ENCODE data around the gene ATXN10. TPM values are rescaled to one million over a fixed set of nuclear protein-coding genes. Genes with fewer than 3 reads are reported as not detected.
A peak's percentile ranks its signal among the peaks of the same experiment; 100 is the strongest.

ATXN10 gene
- total and polyA plus RNA-seq, 9 donors, result 136 to 218 (median 186) TPM

DNA sequence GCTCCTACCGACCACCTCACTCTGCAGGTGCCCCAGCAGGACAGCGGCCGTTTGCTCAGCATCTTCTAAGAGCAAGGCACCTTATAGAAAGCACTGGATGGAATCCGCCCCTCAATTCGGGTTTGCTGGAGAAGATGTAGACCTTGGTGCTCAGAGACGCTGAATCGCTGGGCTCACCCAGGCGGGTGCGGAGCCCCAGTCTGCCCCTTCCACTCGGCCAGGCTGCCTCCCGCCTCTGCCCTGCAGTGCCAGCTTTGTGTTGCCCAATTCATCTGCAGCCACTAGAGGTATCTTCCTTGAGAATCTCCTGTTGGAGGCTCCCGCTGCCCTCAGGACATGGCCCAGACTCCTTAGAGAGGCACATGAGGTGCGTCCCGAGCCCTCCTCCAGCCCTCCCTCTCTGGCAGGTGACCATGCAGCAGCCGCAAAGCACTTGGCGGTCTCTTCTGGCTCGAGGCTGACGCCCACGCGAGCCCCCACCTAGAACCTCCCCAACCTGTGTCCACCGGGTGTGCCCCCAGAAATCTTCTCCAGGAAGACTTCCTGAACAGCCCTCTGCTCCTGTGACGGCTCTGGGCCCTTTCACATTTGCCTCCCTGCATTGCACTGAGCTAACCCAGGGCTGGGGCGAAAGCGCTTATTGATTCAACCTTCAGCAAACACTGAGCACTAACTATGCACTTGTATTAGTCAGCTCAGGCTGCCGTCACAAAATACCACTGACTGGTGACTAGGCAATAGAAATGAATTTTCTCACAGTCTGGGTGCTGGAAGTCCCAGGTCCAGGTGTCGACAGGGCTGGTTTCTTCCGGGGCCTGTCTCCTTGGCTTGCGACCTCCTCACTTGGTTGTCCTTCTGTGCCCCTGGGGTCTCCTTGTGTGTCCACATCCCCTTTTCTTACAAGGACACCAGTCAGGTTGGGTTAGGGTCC lies 187.9 kb downstream of the ATXN10 start:
- WGBS (ENCODE audit: insufficient coverage), result 93% methylated on average over 28 of the region's 28 CpGs

DNA sequence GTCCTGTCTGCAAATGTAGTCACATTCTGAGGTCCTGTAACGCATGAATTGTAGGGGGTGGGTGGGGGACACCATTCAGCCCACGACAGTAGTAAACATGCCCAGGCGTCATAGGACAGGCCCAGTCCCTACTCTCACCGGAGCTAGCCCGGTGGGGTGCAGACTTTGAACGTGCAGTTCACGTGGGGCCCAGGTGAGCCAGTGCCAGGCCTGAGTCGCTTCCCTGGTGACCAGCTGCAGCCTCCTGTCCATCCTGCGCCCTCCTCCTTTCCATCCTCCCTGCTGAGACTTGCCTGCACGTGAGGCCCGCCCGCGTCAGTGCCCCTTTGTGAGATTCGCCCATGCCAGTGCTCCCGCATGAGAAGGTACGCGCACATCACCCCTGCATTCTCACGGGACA lies 188.6 kb downstream of the ATXN10 start:
- 93% methylated on average over 14 of the region's 18 CpGs for WGBS (ENCODE audit: insufficient coverage)
- Histone ChIP-seq H3K4me1 (ENCODE audit: control insufficient read depth, insufficient read depth, low read length) (peaks cover 6% of the 10 kb centered on the region), H3K27ac (ENCODE audit: low read length) (no peak overlapping the region), H3K36me3 (ENCODE audit: control insufficient read depth, insufficient read depth, low read length) (peaks cover 17% of the 10 kb centered on the region), H3K9me3 (replicated peaks; ENCODE audit: control insufficient read depth, low read depth, low read length) (no peaks in the 10 kb centered on the region), H3K4me3 (ENCODE audit: low read length) (no peak overlapping the region), H3K27me3 (ENCODE audit: control insufficient read depth, insufficient read depth, low read length) (peaks cover 4% of the 10 kb centered on the region)
- no peak for DNase-seq

More for the DNA sequence above, 187.9 kb downstream of the ATXN10 start:
- Histone ChIP-seq H3K36me3 (ENCODE audit: control insufficient read depth, insufficient read depth, low read length) (peaks cover 18% of the 10 kb centered on the region), H3K27me3 (ENCODE audit: control insufficient read depth, insufficient read depth, low read length) (peaks cover 2% of the 10 kb centered on the region), H3K9me3 (replicated peaks; ENCODE audit: control insufficient read depth, low read depth, low read length) (no peaks in the 10 kb centered on the region), H3K4me1 (ENCODE audit: control insufficient read depth, insufficient read depth, low read length) (peaks cover 1% of the 10 kb centered on the region), H3K27ac (ENCODE audit: low read length) (no peak overlapping the region), H3K4me3 (ENCODE audit: low read length) (no peak overlapping the region)
- no peak for DNase-seq

- H3K27ac ChIP-seq (ENCODE audit: low read length), result no peak overlapping the region
- H3K27me3 ChIP-seq (ENCODE audit: control insufficient read depth, insufficient read depth, low read length), result peaks cover 14% of the 10 kb centered on the region
- no peaks in the 10 kb centered on the region for H3K9me3 ChIP-seq (replicated peaks; ENCODE audit: control insufficient read depth, low read depth, low read length)
- DNase-seq, result no peak
- 83% methylated on average over 2 of the region's 8 CpGs for WGBS (ENCODE audit: insufficient coverage)
- H3K4me1 ChIP-seq (ENCODE audit: control insufficient read depth, insufficient read depth, low read length), result peaks cover 8% of the 10 kb centered on the region
- H3K4me3 ChIP-seq (ENCODE audit: low read length), result no peak overlapping the region
- peaks cover 13% of the 10 kb centered on the region for H3K36me3 ChIP-seq (ENCODE audit: control insufficient read depth, insufficient read depth, low read length)
These were observed 189.6 kb downstream of the ATXN10 start for GRCh38 chr22:45861259-45861658.

DNA sequence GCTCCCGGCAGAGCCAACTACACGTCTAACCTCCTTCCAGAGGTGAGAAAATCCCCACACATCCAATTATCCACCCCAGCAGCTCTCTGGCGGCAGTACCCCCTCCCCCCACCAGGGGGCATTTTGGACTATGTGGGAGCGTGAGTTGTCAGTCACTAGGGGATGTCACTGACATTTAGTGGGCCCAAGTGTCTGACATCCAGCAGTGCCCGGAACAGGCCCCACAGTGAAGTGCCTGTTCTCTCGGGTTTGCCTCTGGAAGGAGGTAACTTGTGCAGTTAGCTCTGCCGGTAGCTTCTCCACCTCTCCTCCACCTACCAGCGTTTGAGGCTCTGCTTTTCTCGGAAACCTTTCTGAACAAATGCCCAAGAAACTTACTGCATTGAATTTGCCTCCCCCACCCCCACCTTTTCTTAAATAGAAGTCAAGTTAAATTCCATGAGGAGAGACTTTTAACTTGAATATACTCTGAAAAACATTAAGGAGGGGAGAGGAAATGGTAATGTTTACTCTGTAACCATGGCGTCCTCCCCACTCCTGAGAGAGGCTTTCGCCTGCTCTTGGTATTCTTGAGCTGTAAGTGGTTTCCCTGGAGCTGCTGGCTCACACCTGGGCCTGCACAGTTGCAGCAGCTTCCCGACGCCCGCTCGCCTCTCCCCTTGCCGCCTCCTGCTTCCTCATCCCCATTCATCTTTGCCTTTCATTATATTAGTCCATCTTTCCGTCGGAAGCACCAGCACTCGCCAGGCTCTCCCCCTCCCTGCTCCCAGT lies 192.5 kb downstream of the ATXN10 start:
- Histone ChIP-seq H3K4me1 (ENCODE audit: control insufficient read depth, insufficient read depth, low read length) (peaks cover 15% of the 10 kb centered on the region), H3K9me3 (replicated peaks; ENCODE audit: control insufficient read depth, low read depth, low read length) (no peaks in the 10 kb centered on the region), H3K4me3 (ENCODE audit: low read length) (no peak overlapping the region), H3K36me3 (ENCODE audit: control insufficient read depth, insufficient read depth, low read length) (peaks cover 5% of the 10 kb centered on the region), H3K27me3 (ENCODE audit: control insufficient read depth, insufficient read depth, low read length) (peaks cover 43% of the 10 kb centered on the region), H3K27ac (ENCODE audit: low read length) (peak overlapping the region; percentile 40)
- WGBS (ENCODE audit: insufficient coverage), result 22% methylated on average over 7 of the region's 19 CpGs
- peak; percentile 94 for DNase-seq

DNA sequence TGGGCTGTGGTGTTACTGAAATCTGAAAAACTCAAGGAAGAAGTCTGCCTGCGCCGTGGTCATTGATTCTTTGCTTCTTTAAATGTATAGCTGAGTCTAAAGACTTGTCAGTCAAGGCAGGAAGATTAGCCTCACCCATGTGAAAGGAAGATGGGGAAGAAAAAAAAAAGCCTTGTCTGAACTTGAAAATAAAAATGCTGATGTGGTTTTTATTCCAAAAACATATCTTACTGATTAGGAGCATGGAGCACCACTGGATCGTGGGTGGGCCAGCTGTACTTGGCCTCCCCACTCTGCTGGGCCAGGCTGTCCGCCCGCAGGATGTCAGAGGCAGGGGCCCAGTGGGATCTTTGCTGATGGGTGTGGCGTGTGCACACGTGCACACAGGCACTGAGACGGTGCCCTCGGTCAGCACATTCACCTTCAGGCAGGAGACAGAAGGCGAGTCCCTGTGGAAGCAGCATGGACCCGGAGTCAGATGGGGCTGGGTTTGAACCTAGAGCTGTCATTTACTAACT lies 193.4 kb downstream of the ATXN10 start:
- peaks cover 51% of the 10 kb centered on the region for H3K27me3 ChIP-seq (ENCODE audit: control insufficient read depth, insufficient read depth, low read length)
- H3K4me3 ChIP-seq (ENCODE audit: low read length), result no peak overlapping the region
- H3K9me3 ChIP-seq (replicated peaks; ENCODE audit: control insufficient read depth, low read depth, low read length), result no peaks in the 10 kb centered on the region
- no peaks in the 10 kb centered on the region for H3K36me3 ChIP-seq (ENCODE audit: control insufficient read depth, insufficient read depth, low read length)
- H3K4me1 ChIP-seq (ENCODE audit: control insufficient read depth, insufficient read depth, low read length), result peaks cover 15% of the 10 kb centered on the region
- no peak overlapping the region for H3K27ac ChIP-seq (ENCODE audit: low read length)
- WGBS (ENCODE audit: insufficient coverage), result 49% methylated on average over 11 of the region's 11 CpGs
- peak; percentile 22 for DNase-seq

- no peak for DNase-seq
- Histone ChIP-seq H3K9me3 (replicated peaks; ENCODE audit: control insufficient read depth, low read depth, low read length) (no peaks in the 10 kb centered on the region), H3K27ac (ENCODE audit: low read length) (no peak overlapping the region), H3K36me3 (ENCODE audit: control insufficient read depth, insufficient read depth, low read length) (no peaks in the 10 kb centered on the region), H3K27me3 (ENCODE audit: control insufficient read depth, insufficient read depth, low read length) (peaks cover 53% of the 10 kb centered on the region), H3K4me1 (ENCODE audit: control insufficient read depth, insufficient read depth, low read length) (peaks cover 15% of the 10 kb centered on the region), H3K4me3 (ENCODE audit: low read length) (no peak overlapping the region)
- WGBS (ENCODE audit: insufficient coverage), result 88% methylated on average over 20 of the region's 24 CpGs
These were observed 194.0 kb downstream of the ATXN10 start for GRCh38 chr22:45865561-45866125.

GRCh38 chr22:45866126-45866645 lies 194.6 kb downstream of the ATXN10 start:
- peak; percentile 39 for DNase-seq
- H3K4me3 ChIP-seq (ENCODE audit: low read length), result no peak overlapping the region
- no peak overlapping the region for H3K27ac ChIP-seq (ENCODE audit: low read length)
- H3K27me3 ChIP-seq (ENCODE audit: control insufficient read depth, insufficient read depth, low read length), result peaks cover 53% of the 10 kb centered on the region
- H3K36me3 ChIP-seq (ENCODE audit: control insufficient read depth, insufficient read depth, low read length), result no peaks in the 10 kb centered on the region
- peaks cover 15% of the 10 kb centered on the region for H3K4me1 ChIP-seq (ENCODE audit: control insufficient read depth, insufficient read depth, low read length)
- WGBS (ENCODE audit: insufficient coverage), result 34% methylated on average over 33 of the region's 37 CpGs
- H3K9me3 ChIP-seq (replicated peaks; ENCODE audit: control insufficient read depth, low read depth, low read length), result no peaks in the 10 kb centered on the region

DNA sequence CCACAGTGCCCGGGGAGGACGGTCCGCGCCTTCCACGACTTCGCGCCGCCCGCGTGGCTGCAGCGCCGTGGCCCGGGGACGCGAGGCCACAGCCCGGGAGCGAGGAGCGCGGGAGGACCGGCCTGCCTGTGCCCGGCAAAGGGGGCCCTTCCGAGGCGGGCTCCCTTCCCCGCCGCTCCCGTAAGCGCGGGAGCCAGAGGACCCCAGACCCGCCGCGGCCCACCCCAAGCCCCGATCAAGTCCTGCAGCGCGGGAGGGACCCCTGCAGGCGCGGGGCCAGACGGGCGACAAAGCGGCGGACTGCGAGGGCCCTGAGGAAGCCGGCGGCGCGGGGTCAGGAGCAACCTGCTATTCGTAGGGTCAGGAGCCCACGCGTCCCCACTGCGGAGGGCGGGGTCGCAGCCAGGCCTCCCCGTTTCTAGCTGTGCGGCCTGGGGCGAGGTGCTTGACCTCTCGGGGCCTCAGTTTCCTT lies 195.0 kb downstream of the ATXN10 start:
- no peak for DNase-seq
- 2% methylated on average over 55 of the region's 55 CpGs for WGBS (ENCODE audit: insufficient coverage)
- Histone ChIP-seq H3K9me3 (replicated peaks; ENCODE audit: control insufficient read depth, low read depth, low read length) (no peaks in the 10 kb centered on the region), H3K36me3 (ENCODE audit: control insufficient read depth, insufficient read depth, low read length) (no peaks in the 10 kb centered on the region), H3K27me3 (ENCODE audit: control insufficient read depth, insufficient read depth, low read length) (peaks cover 53% of the 10 kb centered on the region), H3K4me1 (ENCODE audit: control insufficient read depth, insufficient read depth, low read length) (peaks cover 15% of the 10 kb centered on the region), H3K27ac (ENCODE audit: low read length) (no peak overlapping the region), H3K4me3 (ENCODE audit: low read length) (peak overlapping the region; percentile 25)

DNA sequence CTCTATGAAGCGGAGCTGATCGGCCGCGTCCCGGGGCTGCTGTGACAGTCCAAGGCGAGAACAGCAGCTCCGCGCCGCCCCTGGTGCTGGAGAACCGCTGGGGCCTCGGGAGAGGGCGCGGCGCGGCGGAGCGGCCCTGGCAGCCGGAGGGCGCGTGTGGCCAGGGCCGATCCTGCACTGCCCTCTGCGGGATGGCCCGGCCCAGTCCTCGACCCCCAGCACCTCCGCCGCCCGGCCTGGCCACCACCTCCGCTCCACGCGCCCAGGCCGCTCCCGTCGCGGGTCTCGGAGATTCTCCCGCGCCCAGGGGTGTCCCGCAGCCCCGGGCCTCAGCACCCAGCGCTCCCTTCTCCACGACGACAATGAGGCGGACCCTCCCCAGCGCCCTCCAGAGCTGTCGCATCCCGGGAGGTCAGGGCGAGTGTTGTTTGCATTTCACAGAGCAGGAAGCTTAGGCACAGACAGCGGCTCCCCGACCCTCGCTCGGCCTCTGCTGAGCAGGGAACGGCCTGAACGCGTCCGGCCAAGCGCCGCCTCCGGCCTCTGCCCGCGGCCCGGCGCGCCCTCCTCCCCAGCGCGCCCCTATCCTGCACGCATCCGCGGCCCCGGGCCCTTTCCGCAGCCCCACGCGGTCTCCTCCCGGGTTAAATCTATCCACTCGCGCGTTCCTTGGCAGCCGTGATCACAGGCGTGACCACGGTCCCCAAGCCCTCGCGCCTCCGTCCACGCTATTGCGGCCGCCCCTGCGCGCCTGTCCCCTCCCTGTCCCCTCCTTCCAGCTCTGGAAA lies 195.7 kb downstream of the ATXN10 start:
- Histone ChIP-seq H3K36me3 (ENCODE audit: control insufficient read depth, insufficient read depth, low read length) (no peaks in the 10 kb centered on the region), H3K27ac (ENCODE audit: low read length) (no peak overlapping the region), H3K9me3 (replicated peaks; ENCODE audit: control insufficient read depth, low read depth, low read length) (peaks cover 1% of the 10 kb centered on the region), H3K27me3 (ENCODE audit: control insufficient read depth, insufficient read depth, low read length) (peaks cover 52% of the 10 kb centered on the region), H3K4me1 (ENCODE audit: control insufficient read depth, insufficient read depth, low read length) (peaks cover 15% of the 10 kb centered on the region), H3K4me3 (ENCODE audit: low read length) (peak overlapping the region; percentile 25)
- DNase-seq, result peak; percentile 40
- WGBS (ENCODE audit: insufficient coverage), result 0% methylated on average over 87 of the region's 87 CpGs
